H9 (cell line): Measurements from ENCODE around the gene MS4A15. TPM values are rescaled to one million over a fixed set of nuclear protein-coding genes. Genes with fewer than 3 reads are reported as not detected.

ENCODE experiments used
- DNase-seq: peaks from one replicate; pipeline ENCODE4 v3.0.0-alpha.2; 2017
- H2AFZ ChIP-seq: one replicate; pipeline ENCODE4 v1.6.1; 2013; ENCODE audit warnings: mild to moderate bottlenecking, low read length, control low read depth, moderate library complexity
- H2AK5ac ChIP-seq: 2 replicates; pipeline ENCODE4 v1.6.1; 2013; ENCODE audit warnings: low read length, control low read depth, mixed read lengths; ENCODE audit not compliant: insufficient read length
- H2BK120ac ChIP-seq: one replicate; pipeline ENCODE4 v1.6.1; 2013; ENCODE audit warnings: low read depth, mild to moderate bottlenecking, low read length, control low read depth, inconsistent platforms; ENCODE audit not compliant: poor library complexity, severe bottlenecking
- H2BK12ac ChIP-seq: 2 replicates; pipeline ENCODE4 v1.6.1; 2013; ENCODE audit warnings: low read length, control low read depth, mixed read lengths, low read depth; ENCODE audit not compliant: insufficient read length
- H2BK15ac ChIP-seq: 2 replicates; pipeline ENCODE4 v1.6.1; 2013; ENCODE audit warnings: low read depth, low read length, control low read depth
- H2BK20ac ChIP-seq: one replicate; pipeline ENCODE4 v1.6.1; 2013; ENCODE audit warnings: low read depth, mild to moderate bottlenecking, low read length, control low read depth, inconsistent platforms; ENCODE audit not compliant: poor library complexity, severe bottlenecking
- H2BK5ac ChIP-seq: 2 replicates; pipeline ENCODE4 v1.6.1; 2013; ENCODE audit warnings: low read length, control low read depth, mixed read lengths; ENCODE audit not compliant: insufficient read length
- H3K14ac ChIP-seq: 2 replicates; pipeline ENCODE4 v1.6.1; 2013; ENCODE audit warnings: low read length, control low read depth; ENCODE audit not compliant: insufficient read depth
- H3K18ac ChIP-seq: 2 replicates; pipeline ENCODE4 v1.6.1; 2013; ENCODE audit warnings: low read depth, mild to moderate bottlenecking, mixed read lengths, low read length, control low read depth; ENCODE audit not compliant: insufficient read length
- H3K23ac ChIP-seq: 2 replicates; pipeline ENCODE4 v1.6.1; 2013; ENCODE audit warnings: low read length, control low read depth, mixed read lengths, low read depth; ENCODE audit not compliant: insufficient read length
- H3K23me2 ChIP-seq: 2 replicates; pipeline ENCODE4 v1.6.1; 2013; ENCODE audit warnings: low read depth, mild to moderate bottlenecking, mixed read lengths, low read length, control low read depth; ENCODE audit not compliant: insufficient read length, poor library complexity, severe bottlenecking
- H3K27ac ChIP-seq: 2 replicates; pipeline ENCODE4 v1.5.1; 2013; ENCODE audit warnings: low read length, control low read depth, mixed read lengths, low read depth; ENCODE audit not compliant: insufficient read length
- H3K27me3 ChIP-seq: 2 replicates; pipeline ENCODE4 v1.6.1; 2013; ENCODE audit warnings: low read length, control low read depth, inconsistent platforms; ENCODE audit not compliant: insufficient read depth
- H3K4ac ChIP-seq: 2 replicates; pipeline ENCODE4 v1.6.1; 2013; ENCODE audit warnings: low read depth, mild to moderate bottlenecking, control low read depth, inconsistent platforms, low read length, moderate library complexity
- H3K4me1 ChIP-seq: 2 replicates; pipeline ENCODE4 v1.6.1; 2013; ENCODE audit warnings: low read length, control low read depth, inconsistent platforms; ENCODE audit not compliant: insufficient read depth
- H3K4me2 ChIP-seq: 2 replicates; pipeline ENCODE4 v1.6.1; 2013; ENCODE audit warnings: low read length, control low read depth, mixed read lengths; ENCODE audit not compliant: insufficient read length, insufficient read depth
- H3K56ac ChIP-seq: 2 replicates; pipeline ENCODE4 v1.6.1; 2013; ENCODE audit warnings: low read depth, mild to moderate bottlenecking, mixed read lengths, low read length, control low read depth; ENCODE audit not compliant: insufficient read length
- H3K79me1 ChIP-seq: 2 replicates; pipeline ENCODE4 v1.6.1; 2013; ENCODE audit warnings: low read depth, mild to moderate bottlenecking, moderate library complexity, low read length, control low read depth, inconsistent platforms; ENCODE audit not compliant: insufficient read depth, poor library complexity, severe bottlenecking
- H3K79me2 ChIP-seq: 2 replicates; pipeline ENCODE4 v1.6.1; 2013; ENCODE audit warnings: low read length, control low read depth, inconsistent platforms; ENCODE audit not compliant: insufficient read depth
- H3K9ac ChIP-seq: 2 replicates; pipeline ENCODE4 v1.6.1; 2013; ENCODE audit warnings: low read length, control low read depth, mixed read lengths; ENCODE audit not compliant: insufficient read length; ENCODE audit errors: extremely low read depth
- H3K9me3 ChIP-seq: one replicate; pipeline ENCODE4 v1.6.1; 2013; ENCODE audit warnings: low read depth, low read length, inconsistent platforms; ENCODE audit not compliant: control insufficient read depth
- H3T11ph ChIP-seq: one replicate; pipeline ENCODE4 v1.6.1; 2013; ENCODE audit warnings: mild to moderate bottlenecking, low read length, control low read depth, inconsistent platforms
- H4K20me1 ChIP-seq: one replicate; pipeline ENCODE4 v1.6.1; 2013; ENCODE audit not compliant: control insufficient read depth, insufficient read length, insufficient read depth
- H4K5ac ChIP-seq: 2 replicates; pipeline ENCODE4 v1.6.1; 2013; ENCODE audit warnings: low read depth, mild to moderate bottlenecking, mixed read lengths, low read length, control low read depth; ENCODE audit not compliant: insufficient read length
- H4K8ac ChIP-seq: replicated peaks from 2 replicates; pipeline ENCODE4 v1.6.1; 2013; ENCODE audit warnings: low read length, control low read depth, mixed read lengths, low read depth; ENCODE audit not compliant: insufficient read length
- H4K91ac ChIP-seq: 2 replicates; pipeline ENCODE4 v1.6.1; 2013; ENCODE audit warnings: low read depth, mild to moderate bottlenecking, moderate library complexity, mixed read lengths, low read length, control low read depth; ENCODE audit not compliant: insufficient read length
- H3K27ac Mint-ChIP-seq, 3 experiments: 2 replicates in 2 of 3; 3 replicates in 1 of 3; pipeline ENCODE4 v1.8.0; 2020 to 2021; ENCODE audit warnings: mixed read lengths in 3 of 3, mild to moderate bottlenecking in 1 of 3, moderate library complexity in 1 of 3
- H3K27me3 Mint-ChIP-seq: 2 replicates; pipeline ENCODE4 v1.8.0; 2021; ENCODE audit warnings: low read depth, mild to moderate bottlenecking, moderate library complexity, mixed read lengths
- H3K36me3 Mint-ChIP-seq, 3 experiments: 2 replicates in 2 of 3; 3 replicates in 1 of 3; pipeline ENCODE4 v1.8.0; 2020 to 2021; ENCODE audit warnings: low read depth in 3 of 3, mixed read lengths in 3 of 3; ENCODE audit not compliant: insufficient read depth in 1 of 3
- H3K4me1 Mint-ChIP-seq, 2 experiments: 2 replicates each; pipeline ENCODE4 v1.8.0; 2020; ENCODE audit warnings: mixed read lengths in 2 of 2
- H3K4me3 Mint-ChIP-seq, 2 experiments: 2 replicates in 1 of 2; 3 replicates in 1 of 2; pipeline ENCODE4 v1.8.0; 2020 to 2021; ENCODE audit warnings: mild to moderate bottlenecking in 2 of 2, mixed read lengths in 2 of 2, moderate library complexity in 1 of 2
- H3K9me3 Mint-ChIP-seq, 2 experiments: 2 replicates in 1 of 2; 3 replicates in 1 of 2; pipeline ENCODE4 v1.8.0; 2020; ENCODE audit warnings: mild to moderate bottlenecking in 2 of 2, mixed read lengths in 2 of 2, moderate library complexity in 1 of 2
- CTCF ChIP-seq: fragments of 200-600 bp; sonication (generic); conservative IDR thresholded peaks from 3 replicates; pipeline ENCODE4 v1.8.0; 2021; ENCODE audit warnings: antibody characterized with exemption, mild to moderate bottlenecking
- WGBS: extraction: QIAGEN DNeasy Blood & Tissue Kit; methylation state at CpG from one replicate; pipeline ENCODE4 v1.1.7; 2013; ENCODE audit warnings: missing lambda C conversion rate, low lambda C conversion rate, mixed read lengths; ENCODE audit not compliant: insufficient read length; ENCODE audit errors: extremely low coverage; 5-methylcytosine and 5-hydroxymethylcytosine counted together
- total RNA-seq: library from RNA; stranded (reverse); gene quantifications from 2 replicates; pipeline ENCODE4 v1.2.1, GENCODE V29; 2021

The MS4A15 gene
- total RNA-seq, 1 experiment from 2014 or later: 0.11 TPM

GRCh38 chr11:60706931-60707330 is 49.7 kb upstream of the MS4A15 start:
- no peak overlapping the region for H4K91ac ChIP-seq
- no peak overlapping the region for H3K27ac Mint-ChIP-seq
- no peaks in the 10 kb centered on the region for H3K27me3 Mint-ChIP-seq
- no peak overlapping the region for H2BK5ac ChIP-seq
- H3K27ac ChIP-seq: no peak overlapping the region
- no peaks in the 10 kb centered on the region for H3K79me2 ChIP-seq
- no peak overlapping the region for H2BK15ac ChIP-seq
- no peak overlapping the region for H3K9ac ChIP-seq
- H3K18ac ChIP-seq: no peak overlapping the region
- H2BK120ac ChIP-seq: no peak overlapping the region
- no peak overlapping the region for H4K8ac ChIP-seq
- no CpG with 5 or more reads among the region's 5 CpGs for WGBS
- no peak overlapping the region for H2AK5ac ChIP-seq
- no peak overlapping the region for H4K5ac ChIP-seq
- H3K4me1 ChIP-seq: no peaks in the 10 kb centered on the region
- H3K79me1 ChIP-seq: no peaks in the 10 kb centered on the region
- no peak overlapping the region for H3K4ac ChIP-seq
- no peaks in the 10 kb centered on the region for H3K9me3 Mint-ChIP-seq
- H3K56ac ChIP-seq: no peak overlapping the region
- no peak overlapping the region for H3K4me3 Mint-ChIP-seq
- no peak for DNase-seq
- no peaks in the 10 kb centered on the region for H4K20me1 ChIP-seq
- H3K14ac ChIP-seq: no peak overlapping the region
- H3K9me3 ChIP-seq: no peaks in the 10 kb centered on the region
- H2AFZ ChIP-seq: no peak overlapping the region
- no peak overlapping the region for H3T11ph ChIP-seq
- no peak overlapping the region for H2BK20ac ChIP-seq
- H3K23me2 ChIP-seq: no peaks in the 10 kb centered on the region
- no peak overlapping the region for H2BK12ac ChIP-seq
- no peaks in the 10 kb centered on the region for H3K36me3 Mint-ChIP-seq
- no peaks in the 10 kb centered on the region for H3K27me3 ChIP-seq
- no peak for TF ChIP-seq CTCF
- no peak overlapping the region for H3K23ac ChIP-seq
- no peaks in the 10 kb centered on the region for H3K4me1 Mint-ChIP-seq
- no peak overlapping the region for H3K4me2 ChIP-seq
